ENCODE data around the gene HNF4A. TPM values are rescaled to one million over a fixed set of nuclear protein-coding genes. Genes with fewer than 3 reads are reported as not detected.

The HNF4A gene
- total RNA-seq, 2 experiments from 2014 or later = not detected

DNA sequence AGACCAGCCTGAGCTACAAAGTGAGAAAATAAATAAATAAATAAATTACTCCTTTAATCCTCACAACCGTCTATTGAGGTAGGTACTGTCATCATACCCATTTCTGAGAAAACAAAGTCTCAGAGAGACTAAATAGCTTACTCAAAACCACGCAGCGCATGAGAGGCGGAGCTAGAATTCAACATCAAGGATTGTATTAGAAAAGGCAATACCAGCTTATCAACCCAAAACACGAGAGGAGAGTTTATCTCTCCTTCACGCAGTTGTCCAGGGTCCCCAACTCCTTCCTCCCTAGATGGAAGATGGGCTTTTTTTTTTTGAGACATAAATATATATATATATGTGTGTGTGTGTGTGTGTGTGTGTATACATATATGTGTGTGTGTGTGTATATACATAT, 12.2 kb downstream of the HNF4A start:
- no TSS peak for BruUV-seq (replicated peaks)
- Histone ChIP-seq H3K9me2 (ENCODE audit: insufficient read depth, low read length) (no peaks in the 10 kb centered on the region), H3K4me3 (ENCODE audit: low read depth, low read length, poor library complexity, severe bottlenecking) (no peak overlapping the region), H3K36me3 (ENCODE audit: insufficient read depth, low read length) (no peaks in the 10 kb centered on the region), H2AFZ (ENCODE audit: low read length) (no peak overlapping the region), H4K20me1 (ENCODE audit: insufficient read depth, low read length) (no peaks in the 10 kb centered on the region), H3K79me2 (ENCODE audit: insufficient read depth, low read depth, low read length) (no peaks in the 10 kb centered on the region), H3K4me1 (ENCODE audit: insufficient read depth, low read length, poor library complexity, severe bottlenecking) (no peaks in the 10 kb centered on the region), H3K4me2 (ENCODE audit: low read length) (no peak overlapping the region), H3K27ac (ENCODE audit: low read depth, low read length, poor library complexity, severe bottlenecking) (no peak overlapping the region), H3K9me3 (ENCODE audit: low read length) (no peaks in the 10 kb centered on the region)
- TF ChIP-seq EZH2phosphoT487 (IDR thresholded peaks at IDR 0.05; ENCODE audit: borderline replicate concordance, low read depth, low read length) = no peak
- TF ChIP-seq, protein P1, sequence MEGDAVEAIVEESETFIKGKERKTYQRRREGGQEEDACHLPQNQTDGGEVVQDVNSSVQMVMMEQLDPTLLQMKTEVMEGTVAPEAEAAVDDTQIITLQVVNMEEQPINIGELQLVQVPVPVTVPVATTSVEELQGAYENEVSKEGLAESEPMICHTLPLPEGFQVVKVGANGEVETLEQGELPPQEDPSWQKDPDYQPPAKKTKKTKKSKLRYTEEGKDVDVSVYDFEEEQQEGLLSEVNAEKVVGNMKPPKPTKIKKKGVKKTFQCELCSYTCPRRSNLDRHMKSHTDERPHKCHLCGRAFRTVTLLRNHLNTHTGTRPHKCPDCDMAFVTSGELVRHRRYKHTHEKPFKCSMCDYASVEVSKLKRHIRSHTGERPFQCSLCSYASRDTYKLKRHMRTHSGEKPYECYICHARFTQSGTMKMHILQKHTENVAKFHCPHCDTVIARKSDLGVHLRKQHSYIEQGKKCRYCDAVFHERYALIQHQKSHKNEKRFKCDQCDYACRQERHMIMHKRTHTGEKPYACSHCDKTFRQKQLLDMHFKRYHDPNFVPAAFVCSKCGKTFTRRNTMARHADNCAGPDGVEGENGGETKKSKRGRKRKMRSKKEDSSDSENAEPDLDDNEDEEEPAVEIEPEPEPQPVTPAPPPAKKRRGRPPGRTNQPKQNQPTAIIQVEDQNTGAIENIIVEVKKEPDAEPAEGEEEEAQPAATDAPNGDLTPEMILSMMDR (conservative IDR thresholded peaks at IDR 0.05; ENCODE audit: low read length) = no peak
- ChIA-PET CTCF (ENCODE audit: unreplicated experiment) (no interaction called here), POLR2A (no interaction called here)
- intact Hi-C loops (cut with micrococcal nuclease; ENCODE audit: unreplicated experiment) = no loop called here
- DNase-seq (ENCODE audit: low spot score) = no peak

GRCh38 chr20:44370639-44371218, 15.2 kb downstream of the HNF4A start:
- ChIA-PET POLR2A (no interaction called here), CTCF (ENCODE audit: unreplicated experiment) (no interaction called here)
- no peaks in the 10 kb centered on the region for H3K9me2 ChIP-seq (ENCODE audit: insufficient read depth, low read length)
- no peak overlapping the region for H3K27ac ChIP-seq (ENCODE audit: low read depth, low read length, poor library complexity, severe bottlenecking)
- no peak overlapping the region for H2AFZ ChIP-seq (ENCODE audit: low read length)
- H3K9me3 ChIP-seq (ENCODE audit: low read length) = no peaks in the 10 kb centered on the region
- no peaks in the 10 kb centered on the region for H3K79me2 ChIP-seq (ENCODE audit: insufficient read depth, low read depth, low read length)
- TF ChIP-seq, protein P1 (conservative IDR thresholded peaks at IDR 0.05; ENCODE audit: low read length) = no peak
- no peak for TF ChIP-seq EZH2phosphoT487 (IDR thresholded peaks at IDR 0.05; ENCODE audit: borderline replicate concordance, low read depth, low read length)
- no TSS peak for BruUV-seq (replicated peaks)
- H4K20me1 ChIP-seq (ENCODE audit: insufficient read depth, low read length) = no peaks in the 10 kb centered on the region
- H3K4me3 ChIP-seq (ENCODE audit: low read depth, low read length, poor library complexity, severe bottlenecking) = no peak overlapping the region
- no peaks in the 10 kb centered on the region for H3K36me3 ChIP-seq (ENCODE audit: insufficient read depth, low read length)
- intact Hi-C loops (cut with micrococcal nuclease; ENCODE audit: unreplicated experiment) = no loop called here
- H3K4me2 ChIP-seq (ENCODE audit: low read length) = no peak overlapping the region
- DNase-seq (ENCODE audit: low spot score) = no peak
- no peaks in the 10 kb centered on the region for H3K4me1 ChIP-seq (ENCODE audit: insufficient read depth, low read length, poor library complexity, severe bottlenecking)

DNA sequence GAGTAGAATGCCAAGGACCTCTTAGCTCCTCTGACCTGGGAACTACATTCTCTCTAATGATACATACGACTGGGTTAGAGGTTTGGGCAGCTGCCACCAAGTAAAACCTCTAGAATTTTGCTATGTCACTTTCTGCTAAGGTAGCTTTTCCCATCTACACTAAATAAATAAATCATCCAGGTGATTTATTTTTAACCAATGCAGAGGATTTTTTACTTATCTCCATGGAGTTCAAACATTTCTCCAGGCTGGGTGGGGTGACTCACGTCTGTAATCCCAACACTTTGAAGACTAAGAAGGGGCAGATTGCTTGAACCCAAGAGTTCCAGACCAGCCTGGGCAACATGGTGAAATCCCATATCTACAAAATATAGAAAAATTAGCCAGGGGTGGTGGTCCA, 27.1 kb downstream of the HNF4A start:
- no TSS peak for BruUV-seq (replicated peaks)
- intact Hi-C loops (cut with micrococcal nuclease; ENCODE audit: unreplicated experiment) = no loop called here
- no peaks in the 10 kb centered on the region for H3K79me2 ChIP-seq (ENCODE audit: insufficient read depth, low read depth, low read length)

More for the DNA sequence above, 27.1 kb downstream of the HNF4A start:
- Histone ChIP-seq H4K20me1 (ENCODE audit: insufficient read depth, low read length) (no peaks in the 10 kb centered on the region), H3K9me2 (ENCODE audit: insufficient read depth, low read length) (no peaks in the 10 kb centered on the region), H3K27ac (ENCODE audit: low read depth, low read length, poor library complexity, severe bottlenecking) (no peak overlapping the region), H3K9me3 (ENCODE audit: low read length) (no peaks in the 10 kb centered on the region), H3K36me3 (ENCODE audit: insufficient read depth, low read length) (no peaks in the 10 kb centered on the region), H3K4me2 (ENCODE audit: low read length) (no peak overlapping the region), H3K4me3 (ENCODE audit: low read depth, low read length, poor library complexity, severe bottlenecking) (no peak overlapping the region), H2AFZ (ENCODE audit: low read length) (no peak overlapping the region), H3K4me1 (ENCODE audit: insufficient read depth, low read length, poor library complexity, severe bottlenecking) (no peaks in the 10 kb centered on the region)
- no peak for DNase-seq (ENCODE audit: low spot score)
- ChIA-PET POLR2A (no interaction called here), CTCF (ENCODE audit: unreplicated experiment) (no interaction called here)
- no peak for TF ChIP-seq EZH2phosphoT487 (IDR thresholded peaks at IDR 0.05; ENCODE audit: borderline replicate concordance, low read depth, low read length)
- TF ChIP-seq, protein P1 (conservative IDR thresholded peaks at IDR 0.05; ENCODE audit: low read length) = no peak

Measured in OCI-LY7 (cell line).